Endothelial cell of umbilical vein (primary cell): ENCODE results near the gene ASIP. TPM values are rescaled to one million over a fixed set of nuclear protein-coding genes. Genes with fewer than 3 reads are reported as not detected.

ENCODE experiments used
- BruUV-seq: library from RNA; stranded (reverse); fragments of 400-500 nt; replicated peaks from 2 replicates; lab custom pipeline; 2021; lab: Mats Ljungman, UMichigan
- CTCF ChIA-PET: fragments of 300-600, 350-600 bp; sonication (Branson Sonifier 250); formaldehyde crosslinking; loops from one replicate; lab custom pipeline; 2021; ENCODE audit warnings: antibody characterized with exemption, inconsistent platforms; lab: Charles Lee
- POLR2A ChIA-PET: fragments of 300-600, 350-600 bp; sonication (Branson Sonifier 250); formaldehyde crosslinking; loops from one replicate; lab custom pipeline; 2021; ENCODE audit warnings: antibody characterized with exemption, inconsistent platforms; lab: Charles Lee
- DNase-seq: peaks from one replicate; pipeline ENCODE4 v3.0.0-alpha.2; 2011; ENCODE audit warnings: low read depth, low spot score
- FAIRE-seq: peaks from 2 replicates; lab custom pipeline; 2011; peaks lifted over from hg19 to GRCh38; lab: Jason Lieb, UNC
- H2AFZ ChIP-seq: 2 replicates; pipeline ENCODE4 v1.6.0; 2012; ENCODE audit warnings: low read depth, low read length, control low read depth, inconsistent platforms
- H3K27ac ChIP-seq: 2 replicates; pipeline ENCODE4 v1.5.1; 2011; ENCODE audit warnings: low read depth, mild to moderate bottlenecking, control low read depth, low read length, moderate library complexity; ENCODE audit not compliant: insufficient read depth
- H3K27me3 ChIP-seq, 2 experiments: 2 replicates each; pipeline versions ENCODE4 v1.6.0 to v1.6.1; 2011; ENCODE audit warnings: low read length in 2 of 2, mixed read lengths in 1 of 2; ENCODE audit not compliant: control insufficient read depth in 2 of 2, insufficient read depth in 2 of 2
- H3K36me3 ChIP-seq, 2 experiments: 2 replicates in 1 of 2; 3 replicates in 1 of 2; pipeline ENCODE4 v1.5.1; 2011; ENCODE audit warnings: low read length in 2 of 2, mild to moderate bottlenecking in 1 of 2, moderate library complexity in 1 of 2; ENCODE audit not compliant: control insufficient read depth in 2 of 2, insufficient read depth in 2 of 2; ENCODE audit errors: extremely low read depth in 1 of 2
- H3K4me1 ChIP-seq: 3 replicates; pipeline ENCODE4 v1.5.1; 2011; ENCODE audit warnings: mild to moderate bottlenecking, low read length; ENCODE audit not compliant: control insufficient read depth, insufficient read depth; ENCODE audit errors: extremely low read depth
- H3K4me2 ChIP-seq: 2 replicates; pipeline ENCODE4 v1.6.1; 2011; ENCODE audit warnings: low read length, control low read depth, mixed read lengths; ENCODE audit not compliant: insufficient read depth
- H3K4me3 ChIP-seq, 3 experiments: fragments of 200-600 bp in 1 of 3; sonication (generic), shearing (Covaris generic) in 1 of 3; replicated peaks in 1 of 3; 2 replicates each; pipeline ENCODE4 v1.5.1; 2011 to 2016; ENCODE audit warnings: control low read depth in 3 of 3, low read length in 3 of 3, mild to moderate bottlenecking in 2 of 3, inconsistent platforms in 1 of 3, low read depth in 1 of 3, moderate library complexity in 1 of 3; ENCODE audit not compliant: insufficient read depth in 1 of 3
- H3K79me2 ChIP-seq: 2 replicates; pipeline ENCODE4 v1.6.0; 2012; ENCODE audit warnings: low read length, inconsistent platforms; ENCODE audit not compliant: control insufficient read depth, insufficient read depth
- H3K9ac ChIP-seq: replicated peaks from 2 replicates; pipeline ENCODE3; 2011; ENCODE audit warnings: low read length, control low read depth; ENCODE audit not compliant: insufficient read depth; ENCODE audit errors: extremely low read depth
- H3K9me1 ChIP-seq: replicated peaks from 3 replicates; pipeline ENCODE4 v1.6.0; 2011; ENCODE audit warnings: mild to moderate bottlenecking, low read length; ENCODE audit not compliant: control insufficient read depth, insufficient read depth; ENCODE audit errors: extremely low read depth
- H3K9me3 ChIP-seq: replicated peaks from 2 replicates; pipeline ENCODE4 v1.5.1; 2012; ENCODE audit warnings: low read length, inconsistent platforms; ENCODE audit not compliant: control insufficient read depth, insufficient read depth
- H4K20me1 ChIP-seq: replicated peaks from 2 replicates; pipeline ENCODE3; 2011; ENCODE audit warnings: mild to moderate bottlenecking, low read length; ENCODE audit not compliant: control insufficient read depth, insufficient read depth; ENCODE audit errors: extremely low read depth
- CTCF ChIP-seq, 2 donors: IDR thresholded peaks; 1 replicate in 1 of 2; 2 replicates in 1 of 2; pipeline ENCODE4 v1.5.1; 2011; ENCODE audit warnings: low read length in 2 of 2, mild to moderate bottlenecking in 2 of 2, moderate library complexity in 2 of 2, control low read depth in 1 of 2, inconsistent platforms in 1 of 2, low read depth in 1 of 2; ENCODE audit not compliant: insufficient read depth in 1 of 2; ENCODE audit errors: extremely low read depth in 1 of 2
- EZH2 ChIP-seq: IDR thresholded peaks from 2 replicates; pipeline ENCODE4 v1.6.1; 2012; ENCODE audit warnings: borderline replicate concordance, low read depth, mild to moderate bottlenecking, moderate library complexity, low read length, inconsistent platforms; ENCODE audit not compliant: severe bottlenecking
- FOS ChIP-seq: IDR thresholded peaks from 2 replicates; pipeline ENCODE4 v1.6.1; 2011; ENCODE audit warnings: mild to moderate bottlenecking, low read length, moderate library complexity, borderline replicate concordance; ENCODE audit not compliant: insufficient read depth
- GATA2 ChIP-seq: IDR thresholded peaks from 2 replicates; pipeline ENCODE4 v1.7.0; 2011; ENCODE audit warnings: low read depth, mild to moderate bottlenecking, moderate library complexity, mixed read lengths, low read length; ENCODE audit not compliant: insufficient read length, insufficient read depth
- JUN ChIP-seq: IDR thresholded peaks from 2 replicates; pipeline ENCODE4 v1.6.1; 2011; ENCODE audit warnings: borderline replicate concordance, low read depth; ENCODE audit not compliant: insufficient read length, insufficient read depth
- MYC ChIP-seq: IDR thresholded peaks from one replicate; pipeline ENCODE4 v1.6.1; 2011; ENCODE audit warnings: mild to moderate bottlenecking, low read depth, low read length
- POLR2A ChIP-seq: IDR thresholded peaks from 2 replicates; pipeline ENCODE4 v1.6.1; 2012; ENCODE audit warnings: low read depth, mild to moderate bottlenecking, control low read depth, low read length
- POLR2AphosphoS5 ChIP-seq: IDR thresholded peaks from 2 replicates; pipeline ENCODE4 v1.6.1; 2012; ENCODE audit warnings: low read depth, mild to moderate bottlenecking, control low read depth, low read length, moderate library complexity; ENCODE audit not compliant: insufficient read depth
- dilution Hi-C: fragments of 300-500 bp; cut with MboI; formaldehyde crosslinking; loops from one replicate; pipeline ENCODE4 v1.15.0; 2019; ENCODE audit warnings: low sequenced_read_pairs; ENCODE audit not compliant: extremely low pct_ligation_motif_present
- intact Hi-C: fragments of 100-400 bp; cut with micrococcal nuclease; formaldehyde crosslinking; loops from one replicate; pipeline ENCODE4 v1.10.0; 2022
- polyA plus RNA-seq, 4 experiments: library from polyadenylated mRNA; depleted of rRNA in 3 of 4; stranded (reverse) in 3 of 4; unstranded in 1 of 4; fragments of >200 nt; gene quantifications; 2 replicates each; pipeline versions ENCODE4 v1.2.1 to v1.2.3, GENCODE V29; 2011 to 2012; ENCODE audit warnings: missing spikeins in 1 of 4
- total RNA-seq: library from RNA; stranded (reverse); gene quantifications from 2 replicates; pipeline ENCODE4 v1.2.3, GENCODE V29; 2021
- TF ChIP-seq, protein P1 (sequence below): IDR thresholded peaks from 2 replicates; pipeline ENCODE4 v1.6.1; 2011; ENCODE audit not compliant: insufficient read depth, insufficient read length

The ASIP gene
- total and polyA plus RNA-seq, 2 donors (not counting 3 experiments of a cell fraction or from before 2014, with no cell fraction given) = not detected

DNA sequence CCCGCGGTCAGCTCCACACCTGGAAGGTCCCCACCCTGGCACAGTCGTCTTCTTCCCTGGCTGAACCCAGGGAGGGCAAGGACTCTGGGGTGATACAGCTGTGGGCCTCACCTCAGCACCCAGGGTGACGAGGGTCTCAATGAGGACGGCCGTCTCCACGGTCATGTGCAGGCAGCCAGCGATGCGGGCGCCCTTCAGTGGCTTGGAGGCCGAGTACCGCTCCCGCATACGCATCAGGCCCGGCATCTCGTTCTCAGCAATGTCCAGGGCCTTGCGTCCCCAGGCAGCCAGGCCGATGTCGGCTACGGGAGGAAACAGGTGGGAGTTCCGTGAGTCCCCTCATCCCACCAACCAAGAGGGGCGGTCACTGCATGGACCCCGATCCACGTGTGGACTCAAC is 54.1 kb downstream of the ASIP start:
- Histone ChIP-seq H3K36me3 (peaks cover 0 to 7% of the 10 kb centered on the region in 2 experiments), H3K4me3 (no peak overlapping the region), H3K9ac (no peak overlapping the region), H3K9me3 (no peaks in the 10 kb centered on the region), H3K27ac (no peak overlapping the region), H4K20me1 (no peaks in the 10 kb centered on the region), H3K4me1 (no peaks in the 10 kb centered on the region), H3K27me3 (no peaks in the 10 kb centered on the region), H3K79me2 (peaks cover 19% of the 10 kb centered on the region), H3K4me2 (no peak overlapping the region), H3K9me1 (no peaks in the 10 kb centered on the region), H2AFZ (no peak overlapping the region)
- dilution Hi-C loops (no loop called here), intact Hi-C loops (no loop called here)
- POLR2A ChIA-PET = no interaction called here
- no peak for FAIRE-seq
- DNase-seq = no peak
- no peak for TF ChIP-seq CTCF (IDR thresholded peaks at IDR 0.05; ENCODE audit: extremely low read depth in 1 of 2, insufficient read depth in 1 of 2, low read depth in 1 of 2, low read length in 2 of 2)
- no peak for TF ChIP-seq FOS
- no peak for TF ChIP-seq POLR2A
- no peak for TF ChIP-seq GATA2
- TF ChIP-seq POLR2AphosphoS5 = no peak
- no peak for TF ChIP-seq MYC
- TF ChIP-seq, protein P1, sequence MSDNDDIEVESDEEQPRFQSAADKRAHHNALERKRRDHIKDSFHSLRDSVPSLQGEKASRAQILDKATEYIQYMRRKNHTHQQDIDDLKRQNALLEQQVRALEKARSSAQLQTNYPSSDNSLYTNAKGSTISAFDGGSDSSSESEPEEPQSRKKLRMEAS = no peak
- TF ChIP-seq EZH2 = no peak
- no peak for TF ChIP-seq JUN
- no TSS peak for BruUV-seq
- CTCF ChIA-PET = interaction anchor here (4.3 kb wide), 1 partner anchor 105 kb away, joined by 18 read pairs; no protein-coding TSS in a partner anchor
